Effector CD8-positive, alpha-beta T cell (primary cell): ENCODE results near the gene CC2D1B.

Experiments
- DNase-seq: peaks from one replicate; lab custom pipeline; 2025; lab: John Stamatoyannopoulos, UW

The CC2D1B gene

DNA sequence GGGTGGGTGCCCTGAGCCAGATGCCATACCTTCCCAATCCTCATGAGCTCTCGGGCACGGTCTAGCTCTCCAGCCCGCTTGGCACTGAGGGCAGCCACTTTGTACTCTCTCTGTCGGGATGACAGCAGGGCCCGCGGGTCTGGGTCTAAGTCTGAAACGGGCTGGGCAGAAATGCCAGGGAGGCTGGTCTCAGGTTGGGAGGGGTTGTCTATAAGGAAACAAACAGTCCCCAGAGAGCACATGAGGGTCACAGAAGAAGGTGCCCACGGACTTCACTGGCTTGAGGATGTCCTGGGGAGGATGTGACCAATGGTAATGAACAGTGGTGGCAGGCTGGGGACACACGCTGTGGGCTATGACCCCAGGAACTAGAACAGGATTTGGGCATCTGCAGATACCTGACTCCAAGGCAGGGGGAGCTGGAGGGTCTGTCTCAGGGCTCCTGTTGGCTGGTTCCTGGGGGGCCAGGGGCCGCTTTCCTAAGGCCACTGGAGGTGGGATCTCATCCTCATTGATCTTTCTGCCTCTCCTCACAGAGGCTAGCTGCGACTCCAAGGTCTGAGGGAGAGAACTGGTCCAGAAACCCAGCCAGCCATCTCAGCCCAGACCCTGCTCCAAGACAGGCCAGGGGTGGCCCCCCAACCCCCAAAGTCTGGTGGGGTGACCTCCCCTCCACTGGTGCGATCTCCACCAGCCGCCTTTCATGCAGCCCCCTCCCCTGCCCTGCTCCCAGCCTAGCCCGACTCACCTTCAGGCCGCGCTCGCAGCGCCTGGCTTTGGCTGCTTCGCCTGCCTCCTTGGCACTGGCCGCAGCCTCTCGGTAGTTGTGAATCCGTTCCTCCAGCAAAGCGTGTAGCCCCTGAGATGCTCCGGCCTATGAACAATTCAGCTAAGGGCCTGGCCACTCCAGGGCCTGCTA lies 6.1 kb downstream of the CC2D1B start:
- no peak for DNase-seq

DNA sequence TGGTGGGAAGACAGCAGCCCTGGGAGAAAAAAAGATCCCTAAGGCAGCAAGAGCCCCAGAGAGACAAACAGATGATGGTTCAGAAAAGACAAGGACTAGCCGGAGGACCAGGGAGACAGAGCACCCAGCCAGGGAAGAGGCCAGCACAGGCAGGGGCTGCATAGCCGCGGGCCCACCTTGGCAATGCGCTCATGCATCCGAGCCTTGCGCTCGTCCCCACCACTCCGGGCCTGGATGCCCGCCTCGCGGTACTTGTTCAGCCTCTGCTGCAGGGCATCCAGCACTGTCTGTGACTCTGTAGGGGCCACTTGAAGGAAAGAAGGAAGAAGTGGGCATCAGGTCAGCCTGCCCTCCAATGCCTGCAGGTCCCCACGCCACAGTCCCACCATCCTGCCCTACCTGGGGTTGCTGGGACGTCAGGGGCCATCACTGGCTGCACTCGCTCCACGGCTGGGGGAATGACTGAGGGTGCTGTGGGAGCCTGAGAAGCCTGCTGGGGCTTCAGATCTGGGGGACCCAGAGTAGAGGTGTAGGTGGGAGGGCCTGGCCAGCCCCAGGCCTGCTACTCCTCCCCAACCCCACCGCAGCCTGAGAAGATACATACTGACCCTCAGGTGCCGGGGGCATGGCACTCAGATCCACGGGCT lies 7.0 kb downstream of the CC2D1B start:
- DNase-seq, result no peak

DNA sequence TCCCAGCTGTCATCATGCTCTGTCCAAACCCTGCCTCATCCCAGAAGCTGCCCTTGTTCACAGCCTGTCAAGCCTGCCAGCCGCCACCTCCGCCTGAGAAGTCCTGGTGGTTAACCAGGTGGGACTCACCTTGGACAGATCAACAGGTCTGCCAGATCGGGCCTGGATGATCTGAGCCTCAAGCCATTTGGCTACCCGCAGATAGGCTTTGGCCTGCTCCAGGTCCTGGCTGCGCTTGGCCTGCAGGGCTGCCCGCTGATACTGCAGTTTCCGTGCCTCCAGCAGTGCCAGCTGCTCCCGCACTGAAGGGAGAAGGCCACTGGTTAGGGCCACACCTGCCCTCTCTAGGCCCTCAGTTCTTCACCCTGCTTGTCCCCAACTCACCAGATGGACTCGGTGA lies 8.6 kb downstream of the CC2D1B start:
- DNase-seq, result no peak

GRCh38 chr1:52356818-52357355 lies 9.1 kb downstream of the CC2D1B start:
- DNase-seq, result no peak

- DNase-seq, result no peak
Observed at GRCh38 chr1:52355847-52356505, 10.0 kb downstream of the CC2D1B start.

- no peak for DNase-seq
Observed at GRCh38 chr1:52355436-52355835, 10.6 kb downstream of the CC2D1B start.

- no peak for DNase-seq
Observed at GRCh38 chr1:52352690-52353089, 13.3 kb downstream of the CC2D1B start.

- DNase-seq, result no peak
Observed at GRCh38 chr1:52348704-52349300, 17.2 kb downstream of the CC2D1B start.

- DNase-seq, result no peak
Observed at GRCh38 chr1:52346653-52347052, 19.4 kb downstream of the CC2D1B start.

DNA sequence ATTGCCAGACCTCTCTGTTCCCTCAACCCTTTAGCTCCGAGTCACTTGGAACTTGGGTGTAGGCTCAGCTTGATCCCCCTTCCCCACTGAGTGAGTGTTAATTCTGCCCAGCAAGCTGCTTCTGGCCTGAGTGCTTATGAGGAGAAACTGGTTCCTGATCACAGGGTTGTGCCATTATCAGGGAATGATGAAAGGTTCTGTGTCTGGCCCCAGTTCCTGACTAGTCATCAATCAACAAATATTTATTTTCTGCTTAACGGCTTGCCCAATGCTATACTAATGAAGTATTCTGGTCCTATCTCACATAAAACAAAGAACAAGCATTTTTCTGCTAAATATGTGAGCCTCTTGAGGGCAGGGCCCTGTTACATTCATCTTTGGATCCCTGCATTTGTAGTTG lies 20.8 kb downstream of the CC2D1B start:
- no peak for DNase-seq

DNA sequence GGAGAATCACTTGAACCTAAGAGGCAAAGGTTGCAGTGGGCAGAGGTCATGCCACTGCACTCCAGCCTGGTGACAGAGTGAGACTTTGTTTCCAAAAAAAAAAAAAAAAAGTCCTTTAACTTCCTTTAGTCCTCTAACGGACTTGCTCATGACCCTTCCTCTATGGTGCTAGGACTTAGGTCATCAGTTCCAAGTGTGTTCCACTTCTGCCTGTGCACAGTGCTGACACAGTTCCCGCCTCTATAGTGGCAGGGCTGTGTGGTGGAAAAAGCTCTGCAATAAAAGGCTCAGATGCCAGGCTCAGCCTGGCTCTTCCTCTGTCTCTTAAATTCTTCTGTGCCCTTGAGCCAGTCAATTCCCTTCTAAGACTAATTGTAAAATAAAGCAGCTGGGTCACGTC lies 22.0 kb downstream of the CC2D1B start:
- DNase-seq, result no peak

- DNase-seq, result no peak
Observed at GRCh38 chr1:52341655-52342260, 24.2 kb downstream of the CC2D1B start.

DNA sequence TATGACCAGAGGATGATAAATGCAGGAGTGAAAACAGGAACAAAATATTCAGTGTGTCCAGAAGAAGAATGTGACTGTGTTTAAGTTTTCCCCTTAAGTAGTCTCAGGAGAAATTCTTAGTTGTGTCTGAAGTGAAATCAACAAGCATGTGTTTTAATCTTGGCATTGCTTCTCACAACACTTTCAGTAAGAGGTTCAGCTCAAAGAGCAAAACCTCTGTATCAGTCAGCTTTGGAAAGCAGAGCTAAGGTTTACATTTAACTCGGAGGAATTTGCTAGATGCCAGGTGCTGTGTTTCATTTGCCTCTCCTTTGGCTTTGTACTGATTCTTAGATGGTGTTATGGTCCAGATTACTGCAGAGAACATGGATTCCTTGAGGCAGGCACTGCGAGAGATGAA lies 28.6 kb downstream of the CC2D1B start:
- DNase-seq, result no peak

DNA sequence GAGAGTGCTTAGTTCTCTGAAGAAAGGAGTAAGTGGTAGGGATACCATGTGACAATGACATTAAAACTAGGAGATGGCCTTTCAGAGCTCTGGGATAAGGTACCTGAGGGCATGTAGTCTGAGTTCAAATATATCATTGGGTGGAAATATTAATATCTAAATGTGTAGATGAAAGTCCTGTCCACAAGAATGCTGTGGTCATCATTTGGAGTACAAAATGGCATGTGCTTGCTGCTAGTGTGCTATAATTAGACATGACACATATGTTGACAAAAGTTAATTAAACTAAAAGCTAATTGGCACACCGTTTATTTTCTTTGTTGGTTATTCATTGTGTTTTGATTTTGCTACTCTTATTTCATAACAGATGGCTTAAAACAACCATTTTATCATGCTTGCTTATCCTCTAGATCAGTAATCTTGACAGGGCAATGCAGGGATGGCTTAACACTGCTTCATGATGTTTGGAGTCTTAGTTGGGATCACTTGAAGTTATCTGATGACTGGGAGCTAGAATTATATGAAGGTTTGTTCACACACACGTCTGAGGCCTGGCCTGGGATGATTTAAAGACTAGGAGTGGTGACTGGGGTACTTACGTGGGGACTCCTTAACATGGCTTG lies 31.0 kb downstream of the CC2D1B start:
- no peak for DNase-seq

- DNase-seq, result no peak
Observed at GRCh38 chr1:52332411-52332810, 33.6 kb downstream of the CC2D1B start.

- DNase-seq, result no peak
Observed at GRCh38 chr1:52328615-52329014, 37.4 kb downstream of the CC2D1B start.

GRCh38 chr1:52325786-52326185 lies 40.2 kb downstream of the CC2D1B start:
- DNase-seq, result no peak

DNA sequence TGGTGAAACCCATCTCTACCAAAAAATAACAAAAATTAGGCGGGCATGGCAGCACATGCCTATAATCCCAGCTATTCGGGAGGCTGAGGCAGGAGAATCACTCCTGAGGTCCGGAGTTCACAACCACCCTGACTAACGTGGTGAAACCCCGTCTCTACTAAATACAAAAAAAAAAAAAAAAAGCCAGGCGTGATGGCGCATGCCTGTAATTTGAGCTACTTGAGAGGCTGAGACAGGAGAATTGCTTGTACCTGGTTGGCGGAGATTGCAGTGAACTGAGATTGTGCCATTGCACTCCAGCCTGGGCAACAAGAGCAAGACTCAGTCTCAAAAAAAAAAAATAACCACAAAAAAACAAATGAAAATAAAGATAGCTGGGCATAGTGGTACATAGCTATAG lies 42.3 kb downstream of the CC2D1B start:
- DNase-seq, result no peak

- DNase-seq, result no peak
Observed at GRCh38 chr1:52321061-52321460, 44.9 kb downstream of the CC2D1B start.

DNA sequence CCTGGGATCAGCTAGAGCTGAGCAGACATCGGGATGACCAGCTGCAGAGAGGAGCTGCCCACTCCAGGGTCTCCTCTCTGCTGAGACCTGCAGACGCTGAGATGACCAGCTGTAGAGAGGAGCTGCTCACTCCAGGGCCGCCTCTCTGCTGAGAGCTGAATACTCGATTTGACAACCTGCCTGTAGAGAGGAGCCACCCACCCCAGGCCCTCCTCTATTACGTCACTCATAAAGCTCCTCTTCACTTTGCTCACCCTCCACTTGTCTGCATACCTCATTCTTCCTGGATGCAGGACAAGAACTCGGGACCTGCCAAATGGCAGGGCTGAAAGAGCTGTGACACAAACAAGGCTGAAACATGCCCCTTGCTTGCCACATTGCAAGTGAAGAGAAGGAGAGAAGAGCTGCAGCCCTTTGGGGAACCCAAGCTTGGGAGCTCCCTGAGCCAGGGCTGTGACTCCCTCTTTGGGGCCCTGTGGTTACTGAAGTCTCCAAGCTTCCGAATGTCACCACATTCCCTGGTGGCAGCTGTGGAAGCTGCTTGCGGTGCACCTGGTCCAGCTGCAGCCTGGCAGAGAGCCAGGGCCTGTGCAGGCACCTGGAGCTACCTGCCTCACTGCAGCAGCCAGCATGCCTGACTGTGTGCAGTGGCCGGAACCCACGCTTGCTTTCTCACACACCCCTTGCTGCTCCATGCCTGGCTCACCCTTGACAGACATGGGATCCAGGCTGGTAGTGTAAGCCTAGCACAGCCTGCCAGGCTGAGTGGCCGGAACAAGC lies 59.6 kb downstream of the CC2D1B start:
- DNase-seq, result no peak
